AG10803 (cell line): ENCODE data around the gene KCNMA1.

Source experiments
- DNase-seq: peaks from one replicate; pipeline ENCODE4 v3.0.0; 2010; ENCODE audit warnings: low read depth
- H3K4me3 ChIP-seq: 2 replicates; pipeline ENCODE4 v1.5.1; 2011; ENCODE audit warnings: mild to moderate bottlenecking, low read length, control low read depth
- CTCF ChIP-seq: conservative IDR thresholded peaks from 2 replicates; pipeline ENCODE4 v1.5.1; 2011; ENCODE audit warnings: mild to moderate bottlenecking, low read length, control low read depth, inconsistent platforms

Gene KCNMA1

DNA sequence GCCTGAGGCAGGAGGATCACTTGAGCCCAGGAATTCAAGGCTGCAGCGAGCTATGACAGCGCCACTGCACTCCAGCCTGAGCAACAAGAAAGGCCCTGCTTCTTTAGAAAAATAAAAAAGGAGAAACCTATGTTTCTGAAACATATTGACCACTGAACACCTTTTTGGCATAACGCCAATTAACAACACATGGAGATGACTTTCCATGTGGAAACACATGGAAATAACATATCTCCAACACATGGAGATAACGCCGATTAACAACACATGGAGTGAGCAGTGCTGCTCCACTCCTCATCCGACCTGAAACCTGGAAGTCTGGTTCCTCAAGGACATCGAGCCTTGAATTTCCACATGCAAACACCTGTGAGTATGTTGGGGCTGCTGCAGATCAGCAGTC, 126.9 kb downstream of the KCNMA1 start:
- H3K4me3 ChIP-seq, result no peak overlapping the region
- DNase-seq, result no peak
- no peak for TF ChIP-seq CTCF

- TF ChIP-seq CTCF, result no peak
- DNase-seq, result no peak
- no peak overlapping the region for H3K4me3 ChIP-seq
Observed at GRCh38 chr10:77510294-77510693, 127.3 kb downstream of the KCNMA1 start.

- no peak overlapping the region for H3K4me3 ChIP-seq
- no peak for TF ChIP-seq CTCF
- DNase-seq, result no peak
Observed at GRCh38 chr10:77509391-77509790, 128.2 kb downstream of the KCNMA1 start.

- DNase-seq, result no peak
- H3K4me3 ChIP-seq, result no peak overlapping the region
- no peak for TF ChIP-seq CTCF
Observed at GRCh38 chr10:77507291-77507880, 130.2 kb downstream of the KCNMA1 start.

- H3K4me3 ChIP-seq, result no peak overlapping the region
- DNase-seq, result peak; percentile 67
Observed at GRCh38 chr10:77506517-77507200, 130.9 kb downstream of the KCNMA1 start.

DNA sequence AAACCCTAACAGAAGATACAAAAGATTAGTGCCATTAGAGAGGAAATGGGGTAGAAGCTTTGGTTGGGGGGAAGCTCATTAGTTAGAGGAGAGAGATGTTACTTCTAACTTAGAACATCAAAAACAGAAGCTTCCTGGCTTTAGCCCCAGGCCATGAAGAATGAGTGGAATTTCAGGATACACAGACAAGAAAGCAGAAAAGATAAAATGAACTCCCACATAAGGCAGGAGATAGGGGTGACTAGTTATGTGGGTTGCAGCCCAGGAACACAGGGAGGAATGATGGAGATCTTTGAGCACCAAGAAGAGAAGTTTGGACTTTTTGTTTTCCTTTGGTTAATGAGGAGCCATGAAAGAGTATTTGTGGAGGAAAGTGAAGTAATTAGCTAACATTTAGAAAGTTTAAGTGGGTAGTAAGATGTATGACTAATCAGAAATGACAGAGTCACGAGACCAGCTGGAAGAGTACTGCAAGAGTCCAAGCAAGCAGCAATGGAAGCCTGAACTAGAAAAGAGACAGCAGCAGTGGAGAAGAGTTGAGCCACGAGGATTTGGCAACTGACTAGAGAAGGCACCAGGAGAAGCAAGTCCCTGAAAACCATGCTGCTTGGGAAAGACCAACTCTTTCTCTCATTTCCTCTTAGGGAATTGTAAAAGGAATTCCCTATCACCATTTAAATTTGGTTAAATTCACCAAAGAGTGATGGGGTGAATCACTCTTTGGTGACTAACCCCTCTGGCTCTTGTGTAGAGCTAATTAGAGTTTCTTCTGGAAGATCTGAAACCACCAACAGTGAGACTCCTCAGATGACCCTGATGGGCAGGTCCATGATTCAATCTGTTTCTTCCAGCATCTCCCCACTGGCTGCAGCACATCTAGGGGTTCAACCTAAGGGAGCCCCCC, 131.9 kb downstream of the KCNMA1 start:
- peak overlapping the region; percentile 16 for H3K4me3 ChIP-seq
- DNase-seq, result peak; percentile 97
- no peak; the same call in 1 of the 2 replicates for TF ChIP-seq CTCF

More at GRCh38 chr10:77506517-77507200, 130.9 kb downstream of the KCNMA1 start:
- TF ChIP-seq CTCF, result no peak

GRCh38 chr10:77504873-77505257, 132.7 kb downstream of the KCNMA1 start:
- H3K4me3 ChIP-seq, result peak overlapping the region; percentile 16
- 0 out of 2 replicates have a peak, but pooled peaks have one; percentile 4 for TF ChIP-seq CTCF
- no peak for DNase-seq
